SK-N-SH (cell line): ENCODE data around the gene LMO3. TPM values are rescaled to one million over a fixed set of nuclear protein-coding genes. Genes with fewer than 3 reads are reported as not detected.

ENCODE experiments used
- CTCF ChIA-PET: fragments of 300-600, 350-600 bp; formaldehyde crosslinking; extraction: SDS; loops from one replicate; lab custom pipeline; 2021; lab: Yijun Ruan, JAX
- POLR2A ChIA-PET: fragments of 350-600 bp; sonication (Branson Sonifier 250); formaldehyde crosslinking; extraction: SDS; loops from one replicate; lab custom pipeline; 2020; ENCODE audit warnings: antibody characterized with exemption, inconsistent platforms; lab: Yijun Ruan, JAX
- DNase-seq: peaks from one replicate; pipeline ENCODE4 v3.0.0; 2012
- H2AFZ ChIP-seq: fragments of 200-600 bp; sonication (generic); 2 replicates; pipeline ENCODE4 v1.8.1; 2016; ENCODE audit warnings: antibody characterized with exemption, mild to moderate bottlenecking, low read depth
- H3F3A ChIP-seq: fragments of 200-600 bp; sonication (generic); replicated peaks from 2 replicates; pipeline ENCODE3; 2016; ENCODE audit warnings: antibody characterized with exemption, mild to moderate bottlenecking; ENCODE audit not compliant: insufficient read depth
- H3K27ac ChIP-seq, 2 experiments: fragments of 200-500 bp in 1 of 2; fragments of 200-600 bp in 1 of 2; sonication (Bioruptor generic) in 1 of 2; sonication (generic), shearing (Covaris generic) in 1 of 2; 2 replicates each; pipeline versions ENCODE4 v1.5.1 to v1.6.1; 2014 to 2016; ENCODE audit warnings: low read depth in 2 of 2, inconsistent platforms in 1 of 2, low read length in 1 of 2, mild to moderate bottlenecking in 1 of 2, mixed read lengths in 1 of 2
- H3K27me3 ChIP-seq: fragments of 200-600 bp; sonication (generic), shearing (Covaris generic); 2 replicates; pipeline ENCODE4 v1.6.1; 2016; ENCODE audit warnings: mixed run types; ENCODE audit not compliant: insufficient read depth
- H3K36me3 ChIP-seq, 2 experiments: fragments of 200-500 bp in 1 of 2; fragments of 200-600 bp in 1 of 2; sonication (Bioruptor generic) in 1 of 2; sonication (generic) in 1 of 2; replicated peaks in 1 of 2; 2 replicates each; pipeline versions ENCODE3 to v1.5.1; 2014 to 2016; ENCODE audit warnings: low read length in 1 of 2, mild to moderate bottlenecking in 1 of 2; ENCODE audit not compliant: insufficient read depth in 2 of 2, control insufficient read depth in 1 of 2
- H3K4me1 ChIP-seq, 2 experiments: fragments of 200-500 bp in 1 of 2; fragments of 200-600 bp in 1 of 2; sonication (Bioruptor generic) in 1 of 2; sonication (generic), shearing (Covaris generic) in 1 of 2; 2 replicates each; pipeline versions ENCODE4 v1.5.1 to v1.6.1; 2014 to 2016; ENCODE audit warnings: low read depth in 1 of 2, low read length in 1 of 2, mixed run types in 1 of 2; ENCODE audit not compliant: insufficient read depth in 2 of 2, control insufficient read depth in 1 of 2
- H3K4me2 ChIP-seq: fragments of 200-600 bp; sonication (generic), shearing (Covaris generic); 2 replicates; pipeline ENCODE4 v1.6.1; 2017; ENCODE audit warnings: mixed run types
- H3K4me3 ChIP-seq, 2 experiments: fragments of 200-500 bp in 1 of 2; fragments of 200-600 bp in 1 of 2; sonication (Bioruptor generic) in 1 of 2; sonication (generic), shearing (Covaris generic) in 1 of 2; 2 replicates each; pipeline versions ENCODE4 v1.5.1 to v1.8.1; 2014 to 2016; ENCODE audit warnings: low read depth in 2 of 2, inconsistent platforms in 1 of 2, low read length in 1 of 2, mild to moderate bottlenecking in 1 of 2, mixed read lengths in 1 of 2, moderate library complexity in 1 of 2
- H3K79me2 ChIP-seq: fragments of 200-600 bp; sonication (generic); 2 replicates; pipeline ENCODE4 v1.8.1; 2017; ENCODE audit warnings: mild to moderate bottlenecking; ENCODE audit not compliant: insufficient read depth
- H3K9ac ChIP-seq: fragments of 200-600 bp; sonication (generic); 2 replicates; pipeline ENCODE4 v1.6.1; 2017; ENCODE audit warnings: mixed run types
- H3K9me2 ChIP-seq: fragments of 200-600 bp; sonication (generic); 2 replicates; pipeline ENCODE4 v1.6.1; 2017; ENCODE audit warnings: mixed run types
- H3K9me3 ChIP-seq: fragments of 200-600 bp; sonication (generic); 2 replicates; pipeline ENCODE4 v1.6.1; 2017; ENCODE audit warnings: mixed run types, mild to moderate bottlenecking, moderate library complexity
- H4K20me1 ChIP-seq: fragments of 200-600 bp; sonication (generic); 2 replicates; pipeline ENCODE4 v1.6.1; 2017; ENCODE audit warnings: mild to moderate bottlenecking, mixed run types; ENCODE audit not compliant: insufficient read depth
- CHD2 ChIP-seq: fragments of 150-350 bp; IDR thresholded peaks from 2 replicates; pipeline ENCODE4 v1.6.1; 2018; ENCODE audit warnings: low read length; ENCODE audit not compliant: partially characterized antibody
- FOXM1 ChIP-seq: IDR thresholded peaks from 2 replicates; pipeline ENCODE4 v1.4.0; 2012; ENCODE audit warnings: low read depth, mild to moderate bottlenecking
- GABPA ChIP-seq: IDR thresholded peaks from 2 replicates; pipeline ENCODE4 v1.4.0; 2012; ENCODE audit warnings: low read depth, mild to moderate bottlenecking
- MAX ChIP-seq: IDR thresholded peaks from 2 replicates; pipeline ENCODE4 v1.4.0; 2012; ENCODE audit warnings: low read depth
- MXI1 ChIP-seq: IDR thresholded peaks from 2 replicates; pipeline ENCODE4 v1.6.1; 2012; ENCODE audit warnings: mild to moderate bottlenecking, low read depth, low read length, improper control_type of control experiment
- NRF1 ChIP-seq: IDR thresholded peaks from 2 replicates; pipeline ENCODE4 v1.6.1; 2012; ENCODE audit warnings: low read depth, mild to moderate bottlenecking, low read length
- REST ChIP-seq: IDR thresholded peaks from 2 replicates; pipeline ENCODE4 v1.6.1; 2012; ENCODE audit warnings: mild to moderate bottlenecking, low read depth, low read length, moderate library complexity
- RXRA ChIP-seq: IDR thresholded peaks from 2 replicates; pipeline ENCODE4 v1.4.0; 2012; ENCODE audit warnings: low read depth, mild to moderate bottlenecking, borderline replicate concordance
- SIN3A ChIP-seq: IDR thresholded peaks from 2 replicates; pipeline ENCODE4 v1.6.1; 2012; ENCODE audit warnings: low read depth, mild to moderate bottlenecking, low read length, moderate library complexity, borderline replicate concordance
- SMC3 ChIP-seq: IDR thresholded peaks from 2 replicates; pipeline ENCODE4 v1.6.1; 2012; ENCODE audit warnings: low read depth, low read length, improper control_type of control experiment
- TAF1 ChIP-seq: IDR thresholded peaks from 2 replicates; pipeline ENCODE4 v1.6.1; 2012; ENCODE audit warnings: low read depth, mild to moderate bottlenecking, low read length, moderate library complexity, borderline replicate concordance
- TEAD4 ChIP-seq: IDR thresholded peaks from 2 replicates; pipeline ENCODE4 v1.4.0; 2012; ENCODE audit warnings: mild to moderate bottlenecking, borderline replicate concordance; ENCODE audit not compliant: insufficient read depth
- USF1 ChIP-seq: IDR thresholded peaks from 2 replicates; pipeline ENCODE4 v1.4.0; 2012; ENCODE audit warnings: low read depth, borderline replicate concordance
- USF2 ChIP-seq: fragments of 150-350 bp; IDR thresholded peaks from 2 replicates; pipeline ENCODE4 v1.6.1; 2017; ENCODE audit warnings: antibody characterized with exemption, low read length, low read depth, borderline replicate concordance
- polyA plus RNA-seq, 3 experiments: library from polyadenylated mRNA; depleted of rRNA; stranded (reverse); fragments of >200 nt; gene quantifications; 2 replicates each; pipeline ENCODE4 v1.2.3, GENCODE V29; 2012
- TF ChIP-seq, protein P1 (sequence below): IDR thresholded peaks from 2 replicates; pipeline ENCODE4; 2012
- TF ChIP-seq, protein P2 (sequence below): fragments of 150-350 bp; IDR thresholded peaks from 2 replicates; pipeline ENCODE4 v1.6.1; 2016; ENCODE audit warnings: mild to moderate bottlenecking, low read depth, low read length

Gene LMO3
- polyA plus RNA-seq, 1 of the 3 experiments (the other 2 are of a cell fraction) = not detected

- no peaks in the 10 kb centered on the region for H3K9me3 ChIP-seq
- POLR2A ChIA-PET = no interaction called here
- CTCF ChIA-PET = no interaction called here
Measured at GRCh38 chr12:16523951-16524331, 82.0 kb downstream of the LMO3 start.

More at GRCh38 chr12:16523951-16524331, 82.0 kb downstream of the LMO3 start:
- no peak overlapping the region for H3K4me3 ChIP-seq
- no peaks in the 10 kb centered on the region for H3K9me2 ChIP-seq
- no peaks in the 10 kb centered on the region for H3K4me1 ChIP-seq
- H2AFZ ChIP-seq = no peak overlapping the region
- no peak overlapping the region for H3K9ac ChIP-seq
- H3F3A ChIP-seq = no peaks in the 10 kb centered on the region
- TF ChIP-seq USF2 = no peak
- TF ChIP-seq SMC3 = no peak
- no peak for TF ChIP-seq SIN3A
- no peak for TF ChIP-seq NRF1
- TF ChIP-seq REST = no peak
- no peak for TF ChIP-seq FOXM1
- no peak for TF ChIP-seq GABPA
- no peak for TF ChIP-seq TEAD4
- TF ChIP-seq, protein P1, sequence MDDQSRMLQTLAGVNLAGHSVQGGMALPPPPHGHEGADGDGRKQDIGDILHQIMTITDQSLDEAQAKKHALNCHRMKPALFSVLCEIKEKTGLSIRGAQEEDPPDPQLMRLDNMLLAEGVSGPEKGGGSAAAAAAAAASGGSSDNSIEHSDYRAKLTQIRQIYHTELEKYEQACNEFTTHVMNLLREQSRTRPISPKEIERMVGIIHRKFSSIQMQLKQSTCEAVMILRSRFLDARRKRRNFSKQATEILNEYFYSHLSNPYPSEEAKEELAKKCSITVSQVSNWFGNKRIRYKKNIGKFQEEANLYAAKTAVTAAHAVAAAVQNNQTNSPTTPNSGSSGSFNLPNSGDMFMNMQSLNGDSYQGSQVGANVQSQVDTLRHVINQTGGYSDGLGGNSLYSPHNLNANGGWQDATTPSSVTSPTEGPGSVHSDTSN = no peak
- TF ChIP-seq, protein P2, sequence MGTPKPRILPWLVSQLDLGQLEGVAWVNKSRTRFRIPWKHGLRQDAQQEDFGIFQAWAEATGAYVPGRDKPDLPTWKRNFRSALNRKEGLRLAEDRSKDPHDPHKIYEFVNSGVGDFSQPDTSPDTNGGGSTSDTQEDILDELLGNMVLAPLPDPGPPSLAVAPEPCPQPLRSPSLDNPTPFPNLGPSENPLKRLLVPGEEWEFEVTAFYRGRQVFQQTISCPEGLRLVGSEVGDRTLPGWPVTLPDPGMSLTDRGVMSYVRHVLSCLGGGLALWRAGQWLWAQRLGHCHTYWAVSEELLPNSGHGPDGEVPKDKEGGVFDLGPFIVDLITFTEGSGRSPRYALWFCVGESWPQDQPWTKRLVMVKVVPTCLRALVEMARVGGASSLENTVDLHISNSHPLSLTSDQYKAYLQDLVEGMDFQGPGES = no peak
- no peak for TF ChIP-seq MXI1
- TF ChIP-seq MAX = no peak
- no peak for TF ChIP-seq RXRA
- no peak for TF ChIP-seq CHD2
- no peak for TF ChIP-seq TAF1
- TF ChIP-seq USF1 = no peak
- TF ChIP-seq, all 33 proteins: peak for 0
- Histone ChIP-seq H4K20me1 (no peaks in the 10 kb centered on the region), H3K4me2 (no peak overlapping the region), H3K27me3 (no peaks in the 10 kb centered on the region), H3K36me3 (no peaks in the 10 kb centered on the region), H3K79me2 (no peaks in the 10 kb centered on the region), H3K27ac (no peak overlapping the region)
- DNase-seq = no peak
